A549 (cell line): Measurements from ENCODE around the gene NACC2.

Experiments
- BHLHE40 ChIP-seq: IDR thresholded peaks from 2 replicates; pipeline ENCODE4 v1.6.1; 2012; ENCODE audit warnings: low read depth, low read length, inconsistent platforms
- ESRRA ChIP-seq: fragments of 150-350 bp; IDR thresholded peaks from 2 replicates; pipeline ENCODE4 v1.6.1; 2014; ENCODE audit warnings: mild to moderate bottlenecking, low read length, borderline replicate concordance
- MAFK ChIP-seq: fragments of 450-650 bp; IDR thresholded peaks from 2 replicates; pipeline ENCODE4 v1.6.1; 2014; ENCODE audit not compliant: partially characterized antibody
- MYC ChIP-seq: IDR thresholded peaks from 2 replicates; pipeline ENCODE4 v1.6.1; 2012; ENCODE audit warnings: mild to moderate bottlenecking, inconsistent platforms, low read length, improper control_type of control experiment, borderline replicate concordance
- POLR2A ChIP-seq: IDR thresholded peaks from 2 replicates; pipeline ENCODE4 v1.6.1; 2012; ENCODE audit warnings: mild to moderate bottlenecking, low read length
- RNF2 ChIP-seq: fragments of 200-600 bp; sonication (generic); IDR thresholded peaks from 2 replicates; pipeline ENCODE4 v1.6.1; 2016; ENCODE audit warnings: low read depth, mild to moderate bottlenecking, antibody characterized with exemption, moderate library complexity, borderline replicate concordance
- TF ChIP-seq, protein P1 (sequence below): IDR thresholded peaks from 2 replicates; pipeline ENCODE4 v1.6.1; 2012
- TF ChIP-seq, protein P2 (sequence below): fragments of >200 bp; sonication (Bioruptor Twin); formaldehyde crosslinking; IDR thresholded peaks from 2 replicates; pipeline ENCODE4 v1.6.1; 2016
- TF ChIP-seq, protein P3 (sequence below): fragments of >200 bp; sonication (Bioruptor Twin); formaldehyde crosslinking; IDR thresholded peaks from 3 replicates; pipeline ENCODE4 v1.5.1; 2016
- TF ChIP-seq, protein P4 (sequence below): fragments of 200-600 bp; sonication (generic); IDR thresholded peaks from 2 replicates; pipeline ENCODE4 v1.6.1; 2016; ENCODE audit warnings: antibody characterized with exemption, mild to moderate bottlenecking, moderate library complexity

DNA sequence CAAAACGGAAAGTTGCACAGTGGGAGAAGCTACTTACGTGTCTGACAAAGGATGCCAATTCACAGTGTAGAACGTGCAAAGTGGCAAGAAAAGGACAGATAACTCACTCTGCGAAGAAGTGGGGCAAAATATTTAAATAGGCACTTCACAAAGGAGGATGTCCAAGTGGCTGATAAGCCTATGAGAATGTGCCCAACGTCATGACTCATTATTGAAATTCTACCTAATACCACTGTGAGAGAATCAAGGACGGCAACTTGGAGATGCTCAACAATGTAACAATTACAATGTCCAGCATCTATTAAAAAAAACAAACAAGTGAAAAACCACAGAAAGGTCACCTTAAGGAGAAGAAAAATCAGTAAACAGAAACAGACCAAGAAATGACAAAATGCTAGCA lies 59.0 kb downstream of the NACC2 start:
- TF ChIP-seq, protein P1, sequence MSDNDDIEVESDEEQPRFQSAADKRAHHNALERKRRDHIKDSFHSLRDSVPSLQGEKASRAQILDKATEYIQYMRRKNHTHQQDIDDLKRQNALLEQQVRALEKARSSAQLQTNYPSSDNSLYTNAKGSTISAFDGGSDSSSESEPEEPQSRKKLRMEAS: no peak
- TF ChIP-seq MAFK (no peak), BHLHE40 (no peak), RNF2 (no peak), POLR2A (no peak), MYC (no peak), ESRRA (no peak)
- TF ChIP-seq, protein P2, sequence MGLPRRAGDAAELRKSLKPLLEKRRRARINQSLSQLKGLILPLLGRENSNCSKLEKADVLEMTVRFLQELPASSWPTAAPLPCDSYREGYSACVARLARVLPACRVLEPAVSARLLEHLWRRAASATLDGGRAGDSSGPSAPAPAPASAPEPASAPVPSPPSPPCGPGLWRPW: no peak
- TF ChIP-seq, protein P3, sequence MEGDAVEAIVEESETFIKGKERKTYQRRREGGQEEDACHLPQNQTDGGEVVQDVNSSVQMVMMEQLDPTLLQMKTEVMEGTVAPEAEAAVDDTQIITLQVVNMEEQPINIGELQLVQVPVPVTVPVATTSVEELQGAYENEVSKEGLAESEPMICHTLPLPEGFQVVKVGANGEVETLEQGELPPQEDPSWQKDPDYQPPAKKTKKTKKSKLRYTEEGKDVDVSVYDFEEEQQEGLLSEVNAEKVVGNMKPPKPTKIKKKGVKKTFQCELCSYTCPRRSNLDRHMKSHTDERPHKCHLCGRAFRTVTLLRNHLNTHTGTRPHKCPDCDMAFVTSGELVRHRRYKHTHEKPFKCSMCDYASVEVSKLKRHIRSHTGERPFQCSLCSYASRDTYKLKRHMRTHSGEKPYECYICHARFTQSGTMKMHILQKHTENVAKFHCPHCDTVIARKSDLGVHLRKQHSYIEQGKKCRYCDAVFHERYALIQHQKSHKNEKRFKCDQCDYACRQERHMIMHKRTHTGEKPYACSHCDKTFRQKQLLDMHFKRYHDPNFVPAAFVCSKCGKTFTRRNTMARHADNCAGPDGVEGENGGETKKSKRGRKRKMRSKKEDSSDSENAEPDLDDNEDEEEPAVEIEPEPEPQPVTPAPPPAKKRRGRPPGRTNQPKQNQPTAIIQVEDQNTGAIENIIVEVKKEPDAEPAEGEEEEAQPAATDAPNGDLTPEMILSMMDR: no peak
- TF ChIP-seq, protein P4, sequence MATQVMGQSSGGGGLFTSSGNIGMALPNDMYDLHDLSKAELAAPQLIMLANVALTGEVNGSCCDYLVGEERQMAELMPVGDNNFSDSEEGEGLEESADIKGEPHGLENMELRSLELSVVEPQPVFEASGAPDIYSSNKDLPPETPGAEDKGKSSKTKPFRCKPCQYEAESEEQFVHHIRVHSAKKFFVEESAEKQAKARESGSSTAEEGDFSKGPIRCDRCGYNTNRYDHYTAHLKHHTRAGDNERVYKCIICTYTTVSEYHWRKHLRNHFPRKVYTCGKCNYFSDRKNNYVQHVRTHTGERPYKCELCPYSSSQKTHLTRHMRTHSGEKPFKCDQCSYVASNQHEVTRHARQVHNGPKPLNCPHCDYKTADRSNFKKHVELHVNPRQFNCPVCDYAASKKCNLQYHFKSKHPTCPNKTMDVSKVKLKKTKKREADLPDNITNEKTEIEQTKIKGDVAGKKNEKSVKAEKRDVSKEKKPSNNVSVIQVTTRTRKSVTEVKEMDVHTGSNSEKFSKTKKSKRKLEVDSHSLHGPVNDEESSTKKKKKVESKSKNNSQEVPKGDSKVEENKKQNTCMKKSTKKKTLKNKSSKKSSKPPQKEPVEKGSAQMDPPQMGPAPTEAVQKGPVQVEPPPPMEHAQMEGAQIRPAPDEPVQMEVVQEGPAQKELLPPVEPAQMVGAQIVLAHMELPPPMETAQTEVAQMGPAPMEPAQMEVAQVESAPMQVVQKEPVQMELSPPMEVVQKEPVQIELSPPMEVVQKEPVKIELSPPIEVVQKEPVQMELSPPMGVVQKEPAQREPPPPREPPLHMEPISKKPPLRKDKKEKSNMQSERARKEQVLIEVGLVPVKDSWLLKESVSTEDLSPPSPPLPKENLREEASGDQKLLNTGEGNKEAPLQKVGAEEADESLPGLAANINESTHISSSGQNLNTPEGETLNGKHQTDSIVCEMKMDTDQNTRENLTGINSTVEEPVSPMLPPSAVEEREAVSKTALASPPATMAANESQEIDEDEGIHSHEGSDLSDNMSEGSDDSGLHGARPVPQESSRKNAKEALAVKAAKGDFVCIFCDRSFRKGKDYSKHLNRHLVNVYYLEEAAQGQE: no peak
